K562 (cell line): ENCODE results near the gene TRAF7. TPM values are rescaled to one million over a fixed set of nuclear protein-coding genes. Genes with fewer than 3 reads are reported as not detected.

Source experiments
- EP300 ChIP-seq: IDR thresholded peaks from 2 replicates; pipeline ENCODE4 v1.6.1; 2012; ENCODE audit warnings: low read length, improper control_type of control experiment
- HMG20A ChIP-seq: fragments of 450-650 bp; formaldehyde crosslinking; conservative IDR thresholded peaks from 2 replicates; pipeline ENCODE4 v1.4.0; 2020; ENCODE audit warnings: mild to moderate bottlenecking, mixed read lengths
- HMG20B ChIP-seq: fragments of 250-450 bp; sonication (Bioruptor Pico); IDR thresholded peaks from 2 replicates; pipeline ENCODE4 v1.5.0; 2021; ENCODE audit warnings: mild to moderate bottlenecking
- NUFIP1 ChIP-seq: fragments of 450-650 bp; IDR thresholded peaks from 2 replicates; pipeline ENCODE4 v1.6.1; 2018; ENCODE audit not compliant: partially characterized antibody
- RBM39 ChIP-seq: fragments of 200-400 bp; formaldehyde crosslinking; optimal IDR thresholded peaks from 2 replicates; pipeline ENCODE3; 2018; ENCODE audit warnings: low read depth, low read length
- RCOR1 ChIP-seq, 2 experiments: IDR thresholded peaks; 2 replicates each; pipeline ENCODE4 v1.6.1; 2012; ENCODE audit warnings: low read depth in 2 of 2, low read length in 2 of 2, borderline replicate concordance in 1 of 2, improper control_type of control experiment in 1 of 2
- RFX1 ChIP-seq: fragments of 450-650 bp; IDR thresholded peaks from 2 replicates; pipeline ENCODE4 v1.6.1; 2016; ENCODE audit warnings: mild to moderate bottlenecking, moderate library complexity
- SMAD3 ChIP-seq: fragments of 450-650 bp; formaldehyde crosslinking; conservative IDR thresholded peaks from 2 replicates; pipeline ENCODE4 v1.4.0; 2020; ENCODE audit warnings: mild to moderate bottlenecking
- SREBF2 ChIP-seq: sonication (generic); formaldehyde crosslinking; IDR thresholded peaks from 2 replicates; pipeline ENCODE4 v1.4.0; 2020; ENCODE audit warnings: mild to moderate bottlenecking, missing genetic modification reagents
- SRSF3 ChIP-seq: fragments of 200-400 bp; formaldehyde crosslinking; IDR thresholded peaks from 2 replicates; pipeline ENCODE4 v1.6.1; 2016; ENCODE audit warnings: mild to moderate bottlenecking, low read length, moderate library complexity; ENCODE audit not compliant: insufficient read depth
- TAF15 ChIP-seq: fragments of 200-400 bp; formaldehyde crosslinking; IDR thresholded peaks from 2 replicates; pipeline ENCODE4 v1.6.1; 2017; ENCODE audit warnings: mild to moderate bottlenecking, low read depth, low read length, moderate library complexity
- ZKSCAN8 ChIP-seq: fragments of 200-800 bp; sonication (Bioruptor generic); IDR thresholded peaks from 2 replicates; pipeline ENCODE4 v1.6.1; 2016; ENCODE audit warnings: missing genetic modification characterization, missing compliant biosample characterization
- ZNF12 ChIP-seq: sonication (generic); formaldehyde crosslinking; IDR thresholded peaks from 2 replicates; pipeline ENCODE4 v1.4.0; 2020; ENCODE audit warnings: mild to moderate bottlenecking, missing genetic modification reagents
- ZNF184 ChIP-seq: sonication (generic); formaldehyde crosslinking; IDR thresholded peaks from 2 replicates; pipeline ENCODE4 v1.5.0; 2020; ENCODE audit warnings: missing genetic modification reagents
- ZNF551 ChIP-seq: fragments of 250-450 bp; sonication (Bioruptor Pico); IDR thresholded peaks from 2 replicates; pipeline ENCODE4 v1.5.0; 2021; ENCODE audit warnings: mild to moderate bottlenecking, moderate library complexity
- ZZZ3 ChIP-seq: fragments of 450-650 bp; IDR thresholded peaks from 2 replicates; pipeline ENCODE4 v1.6.1; 2016; ENCODE audit warnings: antibody characterized with exemption, mild to moderate bottlenecking, moderate library complexity
- polyA plus RNA-seq, 8 experiments: library from polyadenylated mRNA; depleted of rRNA in 4 of 8; stranded (reverse) in 5 of 8; unstranded in 3 of 8; fragments of >200 nt; fragmentation: Nextera tagmentation in 2 of 8; fragmentation: Illumina TruSeq in 1 of 8; extraction: Ambion mirVana in 2 of 8; extraction: Trizol in 1 of 8; gene quantifications; 2 replicates each; pipeline versions ENCODE4 v1.2.1 to v1.2.3, GENCODE V29; 2011 to 2014; ENCODE audit warnings: inconsistent platforms in 1 of 8, missing spikeins in 1 of 8
- total RNA-seq, 7 experiments: library from RNA; depleted of rRNA in 6 of 7; stranded (reverse); fragments of >200 nt in 6 of 7; fragmentation: Illumina TruSeq in 2 of 7; extraction: Trizol in 2 of 7; gene quantifications; 2 replicates each; pipeline versions ENCODE4 v1.2.1 to v1.2.3, GENCODE V29; 2011 to 2021; ENCODE audit warnings: low replicate concordance in 1 of 7
- TF ChIP-seq, protein P1 (sequence below), 3 experiments: fragments of 200-800 bp in 1 of 3; sonication (Bioruptor generic) in 1 of 3; sonication (generic) in 1 of 3; formaldehyde crosslinking in 1 of 3; IDR thresholded peaks; 2 replicates each; pipeline versions ENCODE4 v1.6.1 to v1.8.0; 2016 to 2022; ENCODE audit warnings: mild to moderate bottlenecking in 2 of 3, missing compliant biosample characterization in 2 of 3, missing genetic modification characterization in 2 of 3, missing genetic modification reagents in 1 of 3
- TF ChIP-seq, protein P2 (sequence below): fragments of 250-450 bp; sonication (Bioruptor Pico); IDR thresholded peaks from 2 replicates; pipeline ENCODE4 v1.9.0; 2021; ENCODE audit warnings: mild to moderate bottlenecking, inconsistent platforms
- TF ChIP-seq, protein P3 (sequence below): sonication (generic); formaldehyde crosslinking; IDR thresholded peaks from 2 replicates; pipeline ENCODE4 v1.5.0; 2020; ENCODE audit warnings: missing genetic modification reagents
- TF ChIP-seq, protein P4 (sequence below): sonication (generic); formaldehyde crosslinking; IDR thresholded peaks from 2 replicates; pipeline ENCODE4 v1.8.0; 2022; ENCODE audit warnings: mild to moderate bottlenecking, missing genetic modification reagents, borderline replicate concordance

The TRAF7 gene
- total and polyA plus RNA-seq, 9 of the 15 experiments (the other 6 are each of a cell fraction or from before 2014, with no cell fraction given): 1.1 to 113 (median 41.6) TPM

DNA sequence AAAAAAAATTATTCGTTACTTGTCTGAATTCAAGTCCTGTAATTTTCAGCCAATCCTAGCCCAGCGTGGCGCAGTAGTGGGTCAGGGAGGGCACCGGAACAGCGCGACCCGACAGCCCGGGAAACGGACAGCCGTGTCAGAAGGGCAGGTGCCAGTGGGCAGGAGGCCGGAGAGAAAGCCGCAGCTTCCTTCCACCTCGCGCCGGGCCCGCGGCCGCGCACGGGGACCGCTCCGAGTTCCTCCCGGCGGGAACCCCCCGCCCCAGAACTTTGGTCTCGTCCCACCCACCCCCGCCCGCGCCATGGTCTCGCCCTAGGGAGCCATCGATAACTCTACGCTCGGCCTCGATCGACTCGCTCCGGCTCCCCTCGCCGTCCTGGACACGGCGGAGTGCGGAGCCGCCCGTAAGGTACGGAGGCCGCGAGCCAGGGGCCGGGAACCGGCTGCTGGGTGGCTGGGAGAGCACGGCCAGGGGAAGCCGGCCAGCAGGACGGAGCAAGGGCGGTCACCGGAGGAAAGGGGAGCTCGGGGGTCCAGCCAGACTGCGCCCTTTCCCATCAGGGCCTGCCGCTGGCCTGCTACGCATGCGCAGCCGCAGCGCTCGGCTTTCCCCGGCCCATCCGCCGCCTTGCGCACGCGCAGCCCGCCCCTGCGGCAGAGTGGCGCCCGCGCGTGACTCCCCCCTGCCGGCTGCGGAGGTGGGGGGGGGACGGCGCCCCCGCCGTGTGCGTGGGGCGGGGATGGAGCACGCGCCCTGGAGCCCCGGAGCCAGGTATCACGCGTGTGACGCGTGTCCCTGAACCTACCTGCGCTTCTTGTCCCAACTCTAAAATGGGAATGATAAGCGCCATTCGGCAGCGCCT, 49.8 kb downstream of the TRAF7 start, which contains the start of gene MLST8 (continued):
- TF ChIP-seq, protein P1, sequence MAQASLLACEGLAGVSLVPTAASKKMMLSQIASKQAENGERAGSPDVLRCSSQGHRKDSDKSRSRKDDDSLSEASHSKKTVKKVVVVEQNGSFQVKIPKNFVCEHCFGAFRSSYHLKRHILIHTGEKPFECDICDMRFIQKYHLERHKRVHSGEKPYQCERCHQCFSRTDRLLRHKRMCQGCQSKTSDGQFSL (CRISPR knock-in tag; IDR thresholded peaks at IDR 0.05): peak; percentile 99
- TF ChIP-seq, protein P1 (tag; IDR thresholded peaks at IDR 0.05): peak in 1 of 2 experiments; percentile 98; a peak in 2 of 4 replicates
- no peak for TF ChIP-seq RFX1
- no peak for TF ChIP-seq SMAD3 (CRISPR knock-in tag)
- no peak for TF ChIP-seq SRSF3
- TF ChIP-seq RCOR1 (IDR thresholded peaks at IDR 0.05; ENCODE audit: borderline replicate concordance in 1 of 2, low read depth in 2 of 2, low read length in 2 of 2): peak in 1 of 2 experiments; percentile 18; a peak in 1 of 4 replicates
- no peak for TF ChIP-seq ZNF184
- no peak for TF ChIP-seq SREBF2
- TF ChIP-seq ZNF551 (CRISPR knock-in tag): no peak
- TF ChIP-seq ZZZ3: no peak
- TF ChIP-seq ZNF12 (CRISPR knock-in tag): no peak; the same call in 1 of the 2 replicates
- TF ChIP-seq HMG20B: no peak
- TF ChIP-seq, protein P2, sequence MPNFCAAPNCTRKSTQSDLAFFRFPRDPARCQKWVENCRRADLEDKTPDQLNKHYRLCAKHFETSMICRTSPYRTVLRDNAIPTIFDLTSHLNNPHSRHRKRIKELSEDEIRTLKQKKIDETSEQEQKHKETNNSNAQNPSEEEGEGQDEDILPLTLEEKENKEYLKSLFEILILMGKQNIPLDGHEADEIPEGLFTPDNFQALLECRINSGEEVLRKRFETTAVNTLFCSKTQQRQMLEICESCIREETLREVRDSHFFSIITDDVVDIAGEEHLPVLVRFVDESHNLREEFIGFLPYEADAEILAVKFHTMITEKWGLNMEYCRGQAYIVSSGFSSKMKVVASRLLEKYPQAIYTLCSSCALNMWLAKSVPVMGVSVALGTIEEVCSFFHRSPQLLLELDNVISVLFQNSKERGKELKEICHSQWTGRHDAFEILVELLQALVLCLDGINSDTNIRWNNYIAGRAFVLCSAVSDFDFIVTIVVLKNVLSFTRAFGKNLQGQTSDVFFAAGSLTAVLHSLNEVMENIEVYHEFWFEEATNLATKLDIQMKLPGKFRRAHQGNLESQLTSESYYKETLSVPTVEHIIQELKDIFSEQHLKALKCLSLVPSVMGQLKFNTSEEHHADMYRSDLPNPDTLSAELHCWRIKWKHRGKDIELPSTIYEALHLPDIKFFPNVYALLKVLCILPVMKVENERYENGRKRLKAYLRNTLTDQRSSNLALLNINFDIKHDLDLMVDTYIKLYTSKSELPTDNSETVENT (CRISPR knock-in tag): peak; percentile 90
- TF ChIP-seq HMG20A (CRISPR knock-in tag): no peak
- TF ChIP-seq, protein P3, sequence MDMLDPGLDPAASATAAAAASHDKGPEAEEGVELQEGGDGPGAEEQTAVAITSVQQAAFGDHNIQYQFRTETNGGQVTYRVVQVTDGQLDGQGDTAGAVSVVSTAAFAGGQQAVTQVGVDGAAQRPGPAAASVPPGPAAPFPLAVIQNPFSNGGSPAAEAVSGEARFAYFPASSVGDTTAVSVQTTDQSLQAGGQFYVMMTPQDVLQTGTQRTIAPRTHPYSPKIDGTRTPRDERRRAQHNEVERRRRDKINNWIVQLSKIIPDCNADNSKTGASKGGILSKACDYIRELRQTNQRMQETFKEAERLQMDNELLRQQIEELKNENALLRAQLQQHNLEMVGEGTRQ (CRISPR knock-in tag): no peak
- no peak for TF ChIP-seq RBM39
- TF ChIP-seq TAF15: no peak
- TF ChIP-seq, protein P4, sequence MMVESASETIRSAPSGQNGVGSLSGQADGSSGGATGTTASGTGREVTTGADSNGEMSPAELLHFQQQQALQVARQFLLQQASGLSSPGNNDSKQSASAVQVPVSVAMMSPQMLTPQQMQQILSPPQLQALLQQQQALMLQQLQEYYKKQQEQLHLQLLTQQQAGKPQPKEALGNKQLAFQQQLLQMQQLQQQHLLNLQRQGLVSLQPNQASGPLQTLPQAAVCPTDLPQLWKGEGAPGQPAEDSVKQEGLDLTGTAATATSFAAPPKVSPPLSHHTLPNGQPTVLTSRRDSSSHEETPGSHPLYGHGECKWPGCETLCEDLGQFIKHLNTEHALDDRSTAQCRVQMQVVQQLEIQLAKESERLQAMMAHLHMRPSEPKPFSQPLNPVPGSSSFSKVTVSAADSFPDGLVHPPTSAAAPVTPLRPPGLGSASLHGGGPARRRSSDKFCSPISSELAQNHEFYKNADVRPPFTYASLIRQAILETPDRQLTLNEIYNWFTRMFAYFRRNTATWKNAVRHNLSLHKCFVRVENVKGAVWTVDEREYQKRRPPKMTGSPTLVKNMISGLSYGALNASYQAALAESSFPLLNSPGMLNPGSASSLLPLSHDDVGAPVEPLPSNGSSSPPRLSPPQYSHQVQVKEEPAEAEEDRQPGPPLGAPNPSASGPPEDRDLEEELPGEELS (CRISPR knock-in tag): no peak
- TF ChIP-seq EP300: no peak
- no peak for TF ChIP-seq ZKSCAN8 (CRISPR knock-in tag)
- no peak for TF ChIP-seq NUFIP1
